NCI-H2227 (cell line): Measurements from ENCODE around the gene MICOS13.
A peak's percentile ranks its signal among the peaks of the same experiment; 100 is the strongest.
"Not testable (repeated sequence)": the region's sequence is repeated elsewhere in the genome, so short reads cannot be mapped to it uniquely, and the experiment has no call there.

Source experiments
- DNase-seq: peaks from one replicate; lab custom pipeline; 2025; ENCODE audit not compliant: unreplicated experiment; lab: John Stamatoyannopoulos, UW

Gene MICOS13, protein sequence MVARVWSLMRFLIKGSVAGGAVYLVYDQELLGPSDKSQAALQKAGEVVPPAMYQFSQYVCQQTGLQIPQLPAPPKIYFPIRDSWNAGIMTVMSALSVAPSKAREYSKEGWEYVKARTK

DNA sequence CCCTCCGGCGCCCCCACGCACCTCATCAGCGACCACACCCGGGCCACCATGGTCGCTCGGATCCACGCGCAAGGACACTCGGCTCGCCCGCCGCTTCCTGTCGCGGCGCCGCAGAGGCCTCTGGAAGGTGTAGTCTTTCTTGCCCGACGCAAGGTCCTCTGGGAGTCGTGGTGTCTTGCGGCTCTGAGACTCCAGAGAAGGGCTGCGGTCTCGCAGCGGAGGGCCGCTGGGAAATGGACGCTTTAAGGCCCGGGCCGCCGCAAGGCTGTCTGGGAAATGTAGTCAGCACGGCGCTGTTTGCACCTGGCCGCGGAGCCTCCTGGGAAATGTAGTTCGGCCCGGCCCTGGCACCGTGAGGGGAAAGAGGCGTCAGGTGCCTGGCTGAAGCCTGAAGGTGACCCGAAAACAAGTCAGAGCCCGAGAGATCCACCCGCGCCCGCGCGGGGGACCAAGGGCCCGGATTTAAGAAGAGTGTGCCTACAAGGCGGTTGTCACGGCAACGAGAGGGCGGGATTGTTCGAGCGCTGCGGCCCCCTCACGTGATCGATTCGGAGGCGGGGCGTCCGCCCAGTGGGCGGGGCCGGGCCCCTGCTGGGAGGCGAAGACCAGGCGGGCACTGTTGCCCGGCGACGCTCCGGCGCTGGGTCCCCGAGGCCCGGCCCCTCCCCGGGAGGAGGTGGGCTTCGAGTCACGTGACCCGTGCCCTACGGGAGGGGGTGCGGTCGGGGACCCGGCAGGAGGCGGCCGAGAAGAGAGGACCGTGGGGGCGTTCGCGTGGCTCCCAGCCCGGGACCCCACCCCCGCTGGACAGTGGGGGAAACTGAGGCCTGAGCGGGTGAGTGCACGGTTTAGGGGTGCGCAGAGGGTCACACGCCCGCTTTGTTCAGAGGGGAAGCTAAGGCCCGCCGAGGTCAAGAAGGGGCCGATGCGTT, at the start of gene MICOS13, which contains the start of gene HSD11B1L:
TSS of gene MICOS13 (minus strand) at position 80 of the 932 bp plus-strand sequence. CDS start at position 50, 30 bp downstream.
TSS of gene HSD11B1L (plus strand) at position 591 of the 932 bp plus-strand sequence. CDS start 3,806 bp downstream, outside the sequence.
- DNase-seq = peak; percentile 96

DNA sequence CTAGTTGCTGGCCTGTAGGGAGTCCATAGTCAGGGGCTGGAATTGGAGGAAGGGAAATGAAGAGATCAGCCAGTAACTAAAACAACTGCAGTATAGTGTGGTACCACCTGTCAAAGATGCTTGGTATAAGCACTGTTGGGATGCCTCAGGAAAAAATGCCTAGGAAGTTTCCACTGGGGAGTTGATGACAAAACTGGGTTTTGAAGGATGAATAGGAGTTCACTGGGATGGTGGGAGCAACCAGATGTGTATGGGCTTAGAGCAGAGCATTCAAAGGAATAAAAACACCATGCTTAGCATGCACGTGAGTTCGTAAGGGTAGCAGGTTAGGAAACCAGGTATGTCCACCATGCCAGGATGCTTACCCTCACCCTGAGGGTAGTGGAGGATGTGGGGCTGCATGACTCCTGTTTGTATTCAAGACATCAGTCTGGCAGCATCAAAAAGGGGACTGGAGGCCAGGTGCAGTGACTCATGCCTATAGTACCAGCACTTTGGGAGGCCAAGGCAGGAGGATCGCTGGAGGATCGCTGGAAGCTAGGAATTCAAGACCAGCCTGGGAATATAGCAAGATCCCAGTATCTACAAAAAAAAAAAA, 47.2 kb upstream of the MICOS13 start:
- no peak for DNase-seq

DNA sequence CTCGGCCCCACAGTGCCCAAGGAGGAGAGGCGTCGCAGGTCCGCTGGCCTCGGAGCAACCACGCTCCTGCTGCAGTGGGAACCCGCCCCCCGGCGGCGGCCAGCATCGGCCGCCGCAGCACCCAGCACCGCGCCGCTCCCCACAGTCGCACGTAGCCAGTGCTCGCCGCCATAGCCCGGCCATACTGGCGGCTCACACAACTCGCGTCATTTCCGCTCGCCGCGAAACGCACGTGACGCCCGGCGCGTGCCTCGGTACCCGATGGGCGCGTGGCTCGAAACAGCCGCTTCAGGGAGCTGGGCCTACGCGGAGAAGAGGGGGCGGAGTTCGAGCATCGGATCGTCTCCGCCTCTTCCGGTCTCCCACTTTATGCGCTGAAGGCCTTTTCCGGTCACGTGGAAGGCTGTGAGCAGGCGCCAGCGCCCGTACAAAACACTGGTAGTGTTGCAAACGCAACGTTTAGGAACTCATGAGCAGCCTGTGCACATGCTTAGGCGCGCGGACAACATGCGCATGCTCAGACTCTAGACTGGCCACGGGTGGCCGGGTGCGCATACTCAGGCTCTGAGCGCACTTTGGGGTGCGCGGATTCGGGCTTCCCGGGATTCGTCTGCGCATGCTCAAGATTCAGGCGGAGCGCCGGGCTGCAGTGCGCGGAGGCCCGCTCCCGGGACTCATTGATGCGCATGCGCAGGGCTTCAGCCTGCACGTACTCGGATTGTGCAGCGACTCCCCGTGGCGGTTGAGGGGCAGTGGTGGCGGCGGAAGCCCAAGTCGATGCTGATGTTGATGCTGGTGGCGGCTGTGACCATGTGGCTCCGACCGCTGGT, 39.9 kb upstream of the MICOS13 start, which contains the start of the genes CATSPERD and LONP1:
TSS of gene CATSPERD (plus strand) at position 677 of the 830 bp plus-strand sequence. CDS start at position 778, 101 bp downstream.
TSS of gene LONP1 (minus strand) at position 186 of the 830 bp plus-strand sequence. CDS start at position 172, 14 bp downstream.
- DNase-seq = peak; percentile 98

DNA sequence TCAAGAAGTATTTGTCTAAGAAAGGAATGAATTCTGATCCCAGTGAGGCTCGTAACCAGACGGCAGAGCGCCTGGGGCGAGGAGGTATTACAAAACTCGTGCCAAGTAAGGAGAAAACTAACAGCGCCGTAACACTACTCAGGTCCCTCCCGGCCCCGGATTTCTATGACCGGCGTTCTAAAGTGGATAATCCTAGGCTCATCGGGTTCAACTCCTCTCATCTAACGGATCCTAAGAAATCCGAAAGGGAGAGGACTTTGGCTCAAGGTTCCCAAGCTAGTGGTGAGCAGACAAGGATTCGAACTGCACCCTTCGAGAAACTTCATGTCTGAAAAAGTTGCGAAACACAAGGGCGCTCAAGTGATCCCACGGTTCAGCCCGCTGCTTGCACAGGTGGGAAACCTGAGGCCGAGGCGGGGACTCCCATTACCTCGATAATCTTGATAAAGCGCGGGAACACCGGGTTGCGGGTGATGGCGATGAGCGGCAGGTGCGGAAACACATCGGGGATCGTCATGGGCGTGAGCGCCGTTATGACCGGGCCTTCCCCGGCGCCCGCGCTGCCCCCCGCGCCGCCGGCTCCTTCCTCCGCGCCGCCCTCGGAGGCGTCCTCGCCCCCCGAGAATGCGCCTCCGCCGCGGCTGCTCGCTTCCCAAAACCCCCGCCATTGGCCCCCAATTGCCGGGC, 39.1 kb upstream of the MICOS13 start:
- DNase-seq = no peak

DNA sequence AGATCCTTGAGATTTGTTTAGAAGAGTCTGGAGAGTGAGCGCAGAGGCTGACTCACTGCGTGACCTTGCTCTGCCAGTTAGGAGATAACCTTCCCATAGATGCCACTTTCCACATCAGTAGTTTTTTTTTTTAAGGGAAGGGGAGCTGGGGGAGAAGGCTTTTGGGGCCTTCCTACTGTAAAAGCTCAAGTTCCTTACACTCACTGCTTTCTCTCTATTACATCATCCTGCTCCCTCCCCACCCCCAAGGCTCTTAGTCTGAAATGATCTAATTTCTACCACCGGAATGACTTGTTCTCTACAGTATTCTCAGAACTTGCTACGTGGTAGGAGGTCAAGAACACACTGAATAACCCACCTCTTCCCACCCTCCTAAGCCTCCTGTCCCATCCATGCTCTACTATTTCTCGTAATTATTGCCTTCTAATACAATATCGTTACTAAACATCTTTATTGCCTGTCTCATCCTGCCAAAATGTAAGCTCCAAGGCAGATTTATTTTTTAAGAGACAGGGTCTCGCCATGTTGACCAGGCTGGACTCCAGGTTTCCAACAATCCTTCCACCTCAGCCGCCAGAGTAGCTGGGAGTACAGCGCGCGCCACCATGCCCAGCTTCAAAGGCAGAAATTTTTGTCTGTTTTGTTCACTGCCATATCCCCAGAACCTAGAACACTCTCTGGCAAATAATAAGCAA, 38.4 kb upstream of the MICOS13 start:
- DNase-seq = no peak

DNA sequence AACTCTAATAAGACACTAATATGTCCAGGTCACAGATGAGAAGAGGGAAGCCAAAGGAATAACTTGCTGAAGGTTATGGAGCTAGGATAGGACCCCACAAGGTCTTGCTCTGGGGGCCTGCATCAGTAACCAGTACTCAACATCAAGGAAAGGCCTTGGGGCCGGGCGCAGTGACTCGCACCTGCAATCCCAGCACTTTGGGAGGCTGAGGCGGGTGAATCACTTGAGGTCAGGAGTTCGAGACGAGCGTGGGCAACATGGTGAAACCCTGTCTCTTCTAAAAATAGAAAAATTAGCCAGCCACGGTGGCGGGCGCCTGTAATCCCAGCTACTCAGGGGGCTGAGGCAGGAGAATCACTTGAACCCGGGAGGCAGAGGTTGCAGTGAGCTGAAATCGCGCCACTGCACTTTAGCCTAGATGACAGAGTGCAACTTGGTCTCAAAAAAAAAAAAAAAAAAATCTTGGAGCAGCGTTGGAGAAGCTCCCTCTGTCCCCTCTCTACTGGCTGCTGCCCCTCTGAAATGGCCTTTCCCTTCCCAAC, 37.8 kb upstream of the MICOS13 start:
- DNase-seq = no peak

DNA sequence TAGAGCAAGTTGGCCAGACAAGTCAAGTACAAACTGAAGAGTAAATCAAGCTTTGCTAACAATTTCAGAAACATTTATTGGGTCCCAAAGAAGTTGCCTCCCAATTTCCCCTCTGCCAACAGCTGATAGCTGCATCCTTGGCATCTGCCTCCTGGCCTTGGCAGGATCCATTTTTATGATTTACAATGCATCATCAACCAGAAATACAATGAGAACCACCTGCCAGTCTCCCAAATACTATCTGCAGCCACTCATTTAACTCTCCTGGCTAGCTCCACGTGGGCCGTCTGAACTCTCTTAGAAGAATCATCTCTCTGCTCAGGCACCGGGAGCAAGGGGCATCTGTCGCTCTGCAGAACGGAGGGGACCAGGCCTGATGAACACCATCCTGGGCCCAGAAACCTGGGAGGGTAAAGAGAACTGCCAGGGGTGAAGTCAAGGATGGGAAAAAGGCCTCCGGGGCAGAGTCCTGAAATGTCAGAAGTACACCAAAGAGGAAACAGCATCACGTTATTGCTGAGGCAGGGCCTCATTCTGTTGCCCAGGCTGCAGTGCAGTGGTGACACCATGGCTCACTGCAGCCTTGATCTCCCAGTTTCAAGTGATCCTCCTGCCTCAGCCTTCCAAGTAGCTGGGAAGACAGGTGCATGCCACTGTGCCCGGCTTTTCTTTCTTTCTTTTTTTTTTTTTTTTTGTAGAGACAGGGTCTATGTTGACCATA, 37.1 kb upstream of the MICOS13 start:
- DNase-seq = no peak

DNA sequence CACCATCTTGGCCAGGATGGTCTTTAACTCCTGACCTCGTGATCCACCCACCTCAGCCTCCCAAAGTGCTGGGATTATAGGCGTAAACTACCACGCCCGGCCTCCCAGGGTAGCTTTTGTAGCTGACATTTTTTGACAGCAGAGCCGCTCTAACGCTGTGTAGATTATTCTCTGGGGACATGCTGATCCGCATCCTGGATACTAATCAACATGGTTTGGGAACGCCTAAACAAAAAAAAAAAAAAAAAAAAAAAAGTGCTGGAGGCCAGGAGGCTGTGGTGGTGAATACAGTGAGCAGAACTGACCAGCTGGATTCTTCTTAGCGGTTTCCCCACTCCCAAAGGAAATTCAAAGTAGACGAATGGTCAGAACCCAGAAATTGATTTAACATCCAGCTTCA, 34.5 kb upstream of the MICOS13 start:
- no peak for DNase-seq

DNA sequence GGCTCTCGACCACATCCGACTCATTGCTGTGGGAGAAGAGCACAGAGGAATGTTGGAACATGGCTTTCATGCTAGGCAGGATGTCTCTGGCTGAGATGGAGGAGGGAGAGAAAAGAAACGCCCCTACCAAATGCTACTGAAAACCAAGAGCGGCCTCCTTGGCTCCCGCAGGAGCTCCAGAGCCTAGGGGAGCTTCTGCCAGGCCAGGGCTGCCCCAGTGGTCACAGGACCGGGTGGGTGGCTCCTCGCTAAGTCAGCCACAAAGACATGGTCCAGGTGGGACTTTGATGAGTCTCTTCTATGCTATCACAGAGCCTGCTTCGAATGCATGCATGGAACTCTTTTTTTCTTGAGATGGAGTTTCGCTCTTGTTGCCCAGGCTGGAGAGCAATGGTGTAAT, 32.9 kb upstream of the MICOS13 start:
- DNase-seq = no peak

DNA sequence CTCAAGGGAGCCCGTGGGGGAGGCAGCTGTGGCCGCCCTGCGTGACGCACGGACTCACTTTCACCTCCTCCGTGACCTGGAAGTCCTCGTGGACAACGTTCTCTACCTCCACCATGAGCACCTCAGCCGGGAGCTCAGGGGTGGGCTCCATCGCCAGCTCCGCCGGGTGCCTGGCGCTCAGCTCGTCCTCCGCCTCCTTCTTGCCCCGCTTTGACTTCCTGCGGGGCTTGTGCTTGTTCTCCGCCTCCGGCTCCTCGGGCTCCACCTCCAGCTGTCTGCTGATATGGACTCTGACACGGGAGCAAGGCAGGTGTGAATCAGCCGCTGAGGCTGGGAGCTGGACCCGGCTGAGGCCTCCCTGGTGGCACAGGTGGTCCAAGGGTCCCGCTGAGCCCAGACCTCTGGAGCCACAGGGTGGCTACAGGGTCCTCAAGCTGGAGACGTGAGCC, 31.4 kb upstream of the MICOS13 start:
- no peak for DNase-seq

DNA sequence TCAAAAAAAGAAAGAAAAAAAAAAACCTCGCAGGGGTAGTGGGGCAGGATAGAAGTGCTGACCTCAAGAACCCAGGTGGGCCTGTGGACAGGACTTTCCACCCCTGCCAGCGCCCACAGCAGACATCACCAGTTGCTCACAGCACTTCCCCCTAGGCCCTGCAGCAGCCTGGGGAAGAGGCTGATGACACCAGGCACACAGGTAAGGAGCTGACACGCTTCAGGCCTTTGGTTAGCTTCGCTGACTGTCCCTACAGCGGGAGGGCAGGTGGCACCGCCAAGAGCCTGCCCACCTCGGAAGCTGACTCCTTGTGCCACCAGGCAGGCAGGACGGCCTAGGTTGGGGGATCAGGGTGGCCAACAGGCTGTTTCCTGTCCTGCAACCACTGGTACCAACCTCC, 30.7 kb upstream of the MICOS13 start:
- DNase-seq = no peak

DNA sequence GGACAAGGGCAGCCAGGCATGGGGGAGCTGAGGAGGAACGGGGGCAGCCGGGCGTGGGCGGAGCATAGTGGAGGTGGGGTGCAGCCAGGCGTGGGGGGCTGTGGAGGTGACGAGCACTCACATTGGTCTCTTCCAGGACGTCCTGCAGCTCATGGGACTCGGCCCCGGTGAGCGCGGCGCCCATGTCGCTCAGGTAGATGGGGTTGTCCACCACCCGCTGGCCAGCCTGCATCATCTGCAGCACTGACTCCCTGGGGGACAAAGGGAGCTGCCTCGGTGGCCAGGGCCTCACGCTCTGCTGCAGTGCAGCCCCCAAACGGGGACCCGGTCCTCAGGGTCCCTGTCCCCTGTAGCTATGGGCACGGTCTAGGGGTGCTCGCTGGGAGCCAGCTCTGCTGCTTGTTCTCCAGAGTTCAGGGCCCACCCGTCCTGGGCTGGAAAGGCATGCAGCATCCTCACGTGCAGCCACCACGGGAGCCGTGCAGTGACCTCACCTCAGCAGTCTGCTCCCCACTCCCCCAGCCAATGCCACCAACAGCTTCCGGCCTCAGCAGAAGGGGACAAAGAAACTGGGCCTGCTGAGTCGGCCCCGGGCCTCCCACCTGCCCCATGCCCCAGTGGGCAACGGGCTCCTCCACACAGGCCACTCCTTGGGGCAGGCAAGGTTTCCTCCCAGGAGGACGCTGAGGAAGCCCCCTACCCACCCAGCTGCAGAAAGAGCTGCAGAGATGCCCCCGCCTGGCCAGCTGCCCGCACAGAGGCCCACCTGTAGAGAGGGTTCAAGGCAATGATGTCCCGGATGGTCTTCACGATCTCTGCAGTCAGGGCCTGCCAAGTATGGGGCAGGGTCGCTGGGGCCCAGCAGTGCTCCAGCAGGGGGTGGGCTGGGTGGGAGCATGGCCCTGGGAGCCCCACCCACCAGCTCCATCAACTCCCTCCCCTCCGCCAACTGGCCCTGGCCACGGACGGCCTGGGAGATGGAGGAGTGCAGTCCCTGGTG, 27.6 kb upstream of the MICOS13 start:
- no peak for DNase-seq

DNA sequence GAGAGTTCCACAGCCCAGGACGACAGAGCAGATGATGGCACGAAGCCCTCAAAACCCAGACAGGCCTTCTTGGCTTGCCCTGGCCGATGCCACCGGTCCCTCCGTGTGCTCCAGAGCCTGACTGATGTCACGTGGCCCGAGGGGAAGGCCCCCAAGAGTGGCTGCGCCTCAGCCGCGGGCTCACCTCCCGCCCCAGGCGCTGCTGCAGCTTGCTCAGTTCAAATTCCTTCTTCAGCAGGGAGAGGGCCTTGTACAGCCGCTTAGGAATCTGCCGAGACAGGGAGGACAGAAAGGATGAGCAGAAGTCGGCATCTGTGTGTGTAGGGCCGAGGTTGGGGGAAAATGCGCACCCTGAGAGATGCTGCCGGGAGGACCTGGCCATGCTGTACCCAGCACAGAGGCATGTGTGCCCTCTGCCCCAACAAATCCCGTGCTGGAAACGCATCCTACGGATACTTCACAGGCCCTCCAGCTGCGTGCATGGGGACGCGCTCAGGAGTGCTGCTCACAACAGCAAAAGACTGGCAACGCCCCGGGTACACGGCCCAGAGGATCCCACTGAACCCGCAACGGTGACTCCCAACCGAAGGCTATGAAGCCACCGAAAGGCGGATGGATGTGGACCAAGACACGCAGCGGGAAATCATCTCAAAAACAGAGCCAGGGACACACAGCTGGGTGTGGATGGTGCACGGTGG, 26.7 kb upstream of the MICOS13 start:
- DNase-seq = no peak

DNA sequence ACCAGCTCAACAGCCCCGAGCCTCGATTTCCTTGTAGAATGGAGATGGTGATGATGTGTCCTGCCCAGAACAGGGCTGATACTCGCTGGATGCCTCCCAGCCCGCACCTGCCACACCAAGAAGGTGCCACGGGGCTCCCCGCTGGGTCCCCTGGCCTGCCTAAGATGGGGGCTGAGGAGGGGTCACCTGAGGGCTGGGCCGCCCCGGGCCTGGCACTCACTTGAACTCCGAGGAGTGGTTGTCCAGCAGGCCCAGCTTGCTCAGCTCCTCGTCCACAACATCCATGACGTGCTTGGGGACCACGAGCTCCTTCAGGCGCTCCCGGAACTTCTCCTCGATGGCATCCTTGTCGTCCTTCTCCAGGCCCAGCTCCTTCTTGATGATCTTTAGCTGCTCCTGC, 25.2 kb upstream of the MICOS13 start:
- DNase-seq = no peak

DNA sequence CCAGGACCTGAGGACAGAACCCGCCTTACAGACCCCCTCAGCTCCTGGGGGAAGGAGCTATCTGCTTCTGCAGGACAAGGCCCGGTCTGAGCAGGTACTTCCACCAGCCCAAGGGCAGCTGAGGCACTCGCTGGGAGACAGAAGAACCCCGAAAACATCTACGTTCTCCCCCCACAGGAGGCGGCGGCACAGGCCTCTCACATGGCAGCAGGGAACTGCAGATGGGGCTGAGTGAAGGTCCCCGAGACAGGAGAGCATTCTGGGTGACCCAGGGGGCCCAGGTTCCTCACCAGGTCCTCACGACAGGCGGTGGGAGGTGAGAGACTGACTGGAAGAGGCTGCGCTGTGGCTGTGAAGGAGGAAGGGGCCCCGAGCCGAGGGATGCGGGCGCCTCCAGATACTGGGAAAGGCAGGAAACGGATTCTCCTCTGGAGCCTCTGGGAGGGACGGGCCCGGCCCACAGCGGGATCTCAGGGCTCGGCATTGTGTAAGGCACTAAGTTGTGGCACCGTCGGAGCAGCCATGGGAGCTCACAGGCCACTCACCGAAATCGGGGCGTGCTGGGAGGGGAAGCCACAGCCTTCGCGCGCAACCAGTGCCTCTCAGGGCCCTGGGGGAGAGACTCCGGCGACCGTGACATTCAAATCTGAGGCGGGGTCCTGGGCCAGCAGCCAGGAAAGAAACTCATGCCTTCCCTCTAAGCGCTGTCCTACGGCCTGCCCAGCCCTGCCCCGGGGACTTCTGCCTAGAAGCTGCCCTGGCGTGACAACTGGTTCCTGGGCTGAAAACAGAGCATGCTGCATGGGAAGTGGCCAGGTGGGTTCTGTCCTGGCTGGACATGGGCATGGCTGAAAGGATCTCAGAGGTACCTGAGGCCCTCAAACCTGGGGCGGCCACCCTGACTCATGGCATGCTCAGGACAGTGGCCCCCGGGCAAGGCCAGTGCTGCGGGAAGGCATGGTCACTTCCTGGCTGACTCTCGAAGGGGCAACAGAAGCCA, 23.8 kb upstream of the MICOS13 start:
- no peak for DNase-seq

DNA sequence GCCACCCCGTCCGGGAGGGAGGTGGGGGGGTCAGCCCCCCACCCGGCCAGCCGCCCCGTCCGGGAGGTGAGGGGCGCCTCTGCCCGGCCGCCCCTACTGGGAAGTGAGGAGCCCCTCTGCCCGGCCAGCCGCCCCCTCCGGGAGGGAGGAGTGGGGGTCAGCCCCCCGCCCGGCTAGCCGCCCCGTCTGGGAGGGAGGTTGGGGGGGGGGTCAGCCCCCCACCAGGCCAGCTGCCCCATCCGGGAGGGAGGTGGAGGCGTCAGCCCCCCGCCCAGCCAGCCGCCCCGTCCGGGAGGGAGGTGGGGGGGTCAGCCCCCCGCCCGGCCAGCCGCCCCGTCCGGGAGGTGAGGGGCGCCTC, 21.7 kb upstream of the MICOS13 start:
- not testable (repeated sequence) for DNase-seq
